Mesendoderm (in vitro differentiated cells): ENCODE measurements around the gene PPP1R9A.

Experiments
- DNase-seq: peaks from one replicate; pipeline ENCODE4 v3.0.0; 2013
- H2AK5ac ChIP-seq: 2 replicates; pipeline ENCODE4 v1.6.1; 2013; ENCODE audit warnings: low read length, inconsistent platforms
- H2BK120ac ChIP-seq: 2 replicates; pipeline ENCODE4 v1.6.1; 2013; ENCODE audit warnings: low read depth, mild to moderate bottlenecking, low read length, moderate library complexity, mixed read lengths
- H2BK15ac ChIP-seq: replicated peaks from 2 replicates; pipeline ENCODE4 v1.6.1; 2013; ENCODE audit warnings: low read depth, mild to moderate bottlenecking, moderate library complexity
- H2BK5ac ChIP-seq: 2 replicates; pipeline ENCODE4 v1.6.1; 2013; ENCODE audit warnings: low read length, inconsistent platforms
- H3K18ac ChIP-seq: 2 replicates; pipeline ENCODE4 v1.6.1; 2013; ENCODE audit warnings: mild to moderate bottlenecking, low read length, mixed read lengths
- H3K23ac ChIP-seq: one replicate; pipeline ENCODE4 v1.6.1; 2013; ENCODE audit warnings: low read length
- H3K27ac ChIP-seq: 2 replicates; pipeline ENCODE4 v1.5.1; 2013; ENCODE audit warnings: low read depth, mild to moderate bottlenecking, inconsistent platforms, low read length, moderate library complexity
- H3K27me3 ChIP-seq: 2 replicates; pipeline ENCODE4 v1.6.1; 2013; ENCODE audit warnings: low read length, control low read depth, mild to moderate bottlenecking, inconsistent platforms; ENCODE audit not compliant: insufficient read depth, poor library complexity
- H3K36me3 ChIP-seq: 2 replicates; pipeline ENCODE4 v1.6.1; 2013; ENCODE audit warnings: low read length, inconsistent platforms; ENCODE audit not compliant: control insufficient read depth, insufficient read depth
- H3K4ac ChIP-seq: one replicate; pipeline ENCODE4 v1.6.1; 2013; ENCODE audit warnings: low read depth, mild to moderate bottlenecking, low read length, moderate library complexity
- H3K4me1 ChIP-seq: 2 replicates; pipeline ENCODE4 v1.6.1; 2013; ENCODE audit warnings: low read depth, low read length, inconsistent platforms; ENCODE audit not compliant: control insufficient read depth
- H3K4me2 ChIP-seq: 2 replicates; pipeline ENCODE4 v1.6.1; 2013; ENCODE audit warnings: low read length
- H3K4me3 ChIP-seq: 2 replicates; pipeline ENCODE4 v1.5.1; 2013; ENCODE audit warnings: mild to moderate bottlenecking, low read length
- H3K56ac ChIP-seq: one replicate; pipeline ENCODE4 v1.6.1; 2013; ENCODE audit warnings: low read length
- H3K79me1 ChIP-seq: 2 replicates; pipeline ENCODE4 v1.6.1; 2013; ENCODE audit warnings: low read length, inconsistent platforms
- H3K79me2 ChIP-seq: 2 replicates; pipeline ENCODE4 v1.6.1; 2013; ENCODE audit warnings: mild to moderate bottlenecking, low read length; ENCODE audit not compliant: control insufficient read depth, insufficient read depth
- H3K9ac ChIP-seq: 2 replicates; pipeline ENCODE4 v1.6.1; 2013; ENCODE audit warnings: low read length, inconsistent platforms
- H4K5ac ChIP-seq: one replicate; pipeline ENCODE4 v1.6.1; 2013; ENCODE audit warnings: low read length
- H4K8ac ChIP-seq: one replicate; pipeline ENCODE4 v1.6.1; 2013; ENCODE audit warnings: low read depth, mild to moderate bottlenecking, control low read depth, low read length, moderate library complexity
- WGBS: extraction: QIAGEN DNeasy Blood & Tissue Kit; methylation state at CpG from one replicate; pipeline ENCODE4 v1.1.7; 2013; ENCODE audit warnings: low lambda C conversion rate, missing lambda C conversion rate; ENCODE audit not compliant: insufficient coverage; ENCODE audit errors: extremely low coverage; 5-methylcytosine and 5-hydroxymethylcytosine counted together

Gene PPP1R9A

GRCh38 chr7:95297041-95297440 is 389.6 kb downstream of the PPP1R9A start:
- H2BK120ac ChIP-seq = no peak overlapping the region
- H3K9ac ChIP-seq = no peak overlapping the region
- no peak overlapping the region for H3K23ac ChIP-seq
- no peak overlapping the region for H4K8ac ChIP-seq
- H2BK5ac ChIP-seq = no peak overlapping the region
- H3K27me3 ChIP-seq = no peaks in the 10 kb centered on the region
- no peak for DNase-seq
- no peaks in the 10 kb centered on the region for H3K79me1 ChIP-seq
- H4K5ac ChIP-seq = no peak overlapping the region
- no peak overlapping the region for H3K56ac ChIP-seq
- no peak overlapping the region for H3K4ac ChIP-seq
- no peaks in the 10 kb centered on the region for H3K36me3 ChIP-seq
- no peak overlapping the region for H3K4me2 ChIP-seq
- no peak overlapping the region for H3K4me3 ChIP-seq
- no peak overlapping the region for H2AK5ac ChIP-seq
- no peak overlapping the region for H3K18ac ChIP-seq
- H3K27ac ChIP-seq = no peak overlapping the region
- no peaks in the 10 kb centered on the region for H3K4me1 ChIP-seq
- no peaks in the 10 kb centered on the region for H3K79me2 ChIP-seq
- H2BK15ac ChIP-seq = no peak overlapping the region
- WGBS = no CpG with 5 or more reads among the region's 1 CpG

- Histone ChIP-seq H3K36me3 (no peaks in the 10 kb centered on the region), H2BK5ac (no peak overlapping the region), H3K27me3 (no peaks in the 10 kb centered on the region), H3K79me1 (no peaks in the 10 kb centered on the region), H3K4ac (no peak overlapping the region), H3K79me2 (no peaks in the 10 kb centered on the region), H3K27ac (no peak overlapping the region), H3K56ac (no peak overlapping the region), H3K9ac (no peak overlapping the region), H2AK5ac (no peak overlapping the region), H3K4me1 (no peaks in the 10 kb centered on the region), H3K4me3 (no peak overlapping the region), H4K5ac (no peak overlapping the region), H3K4me2 (no peak overlapping the region), H3K18ac (no peak overlapping the region), H2BK15ac (no peak overlapping the region), H2BK120ac (no peak overlapping the region), H3K23ac (no peak overlapping the region), H4K8ac (no peak overlapping the region)
- WGBS = no CpG with 5 or more reads among the region's 3 CpGs
- DNase-seq = no peak
Observed at GRCh38 chr7:95298091-95298490, 390.7 kb downstream of the PPP1R9A start.

- Histone ChIP-seq H2BK120ac (no peak overlapping the region), H2BK5ac (no peak overlapping the region), H2BK15ac (no peak overlapping the region), H3K56ac (no peak overlapping the region), H3K18ac (no peak overlapping the region), H3K4ac (no peak overlapping the region), H2AK5ac (no peak overlapping the region), H3K27me3 (no peaks in the 10 kb centered on the region), H3K4me1 (no peaks in the 10 kb centered on the region), H4K5ac (no peak overlapping the region), H3K79me1 (no peaks in the 10 kb centered on the region), H4K8ac (no peak overlapping the region), H3K4me2 (no peak overlapping the region), H3K9ac (no peak overlapping the region), H3K4me3 (no peak overlapping the region), H3K79me2 (no peaks in the 10 kb centered on the region), H3K27ac (no peak overlapping the region), H3K23ac (no peak overlapping the region), H3K36me3 (no peaks in the 10 kb centered on the region)
- no peak for DNase-seq
- WGBS = no CpG with 5 or more reads among the region's 9 CpGs
Observed at GRCh38 chr7:95303013-95303905, 395.9 kb downstream of the PPP1R9A start.

GRCh38 chr7:95304990-95305389 is 397.6 kb downstream of the PPP1R9A start:
- no peak overlapping the region for H3K56ac ChIP-seq
- H2BK5ac ChIP-seq = no peak overlapping the region
- H3K9ac ChIP-seq = no peak overlapping the region
- H2AK5ac ChIP-seq = no peak overlapping the region
- no peak overlapping the region for H2BK120ac ChIP-seq
- no peak overlapping the region for H4K8ac ChIP-seq
- H3K4me3 ChIP-seq = no peak overlapping the region
- H3K36me3 ChIP-seq = no peaks in the 10 kb centered on the region
- H3K18ac ChIP-seq = no peak overlapping the region
- WGBS = no CpG with 5 or more reads among the region's 7 CpGs
- peak; percentile 11 for DNase-seq
- no peak overlapping the region for H3K4me2 ChIP-seq
- no peak overlapping the region for H4K5ac ChIP-seq
- H3K79me2 ChIP-seq = no peaks in the 10 kb centered on the region
- H3K79me1 ChIP-seq = no peaks in the 10 kb centered on the region
- H3K27me3 ChIP-seq = no peaks in the 10 kb centered on the region
- no peak overlapping the region for H3K27ac ChIP-seq
- no peaks in the 10 kb centered on the region for H3K4me1 ChIP-seq
- no peak overlapping the region for H3K4ac ChIP-seq
- no peak overlapping the region for H2BK15ac ChIP-seq
- H3K23ac ChIP-seq = no peak overlapping the region

DNA sequence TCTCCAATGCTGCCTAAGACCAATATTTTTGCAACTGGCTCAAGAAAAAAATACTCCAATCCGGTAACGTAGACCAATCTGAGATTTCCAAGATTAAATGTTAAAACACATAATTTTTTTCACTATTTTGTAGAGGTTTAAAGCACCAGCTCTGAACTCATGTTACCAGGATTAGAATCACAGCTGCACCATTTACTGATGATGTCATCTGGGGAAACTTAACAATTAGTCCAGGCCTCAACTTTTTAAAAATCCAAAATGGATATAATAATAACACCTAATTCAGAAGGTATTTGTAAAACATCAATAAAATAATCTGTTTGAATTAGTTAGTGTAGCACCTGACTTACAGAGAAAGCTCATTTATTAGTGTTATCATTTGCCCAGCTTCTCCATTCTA is 402.6 kb downstream of the PPP1R9A start:
- H3K4me1 ChIP-seq = no peaks in the 10 kb centered on the region

DNA sequence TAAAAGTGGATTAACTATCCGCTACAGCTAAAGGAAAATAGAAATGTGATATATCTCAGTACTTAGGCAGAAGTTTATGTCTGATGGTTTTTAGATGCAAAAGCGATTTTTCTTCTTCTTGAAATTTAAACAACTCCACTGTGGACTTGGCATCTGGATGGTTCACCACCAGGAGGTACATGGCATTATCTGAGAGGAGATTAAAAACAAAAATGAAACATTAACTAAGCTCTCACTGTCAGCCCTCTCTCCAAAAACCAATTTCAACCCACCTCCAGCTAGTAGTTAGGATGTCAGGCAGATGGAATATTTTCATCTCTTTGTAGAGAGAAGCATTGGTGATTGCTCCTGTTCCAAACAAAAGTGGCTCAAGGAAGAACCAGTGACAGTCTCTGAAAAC is 404.0 kb downstream of the PPP1R9A start:
- Histone ChIP-seq H3K18ac (no peak overlapping the region), H3K27ac (no peak overlapping the region), H2BK5ac (no peak overlapping the region), H3K79me2 (no peaks in the 10 kb centered on the region), H3K27me3 (no peaks in the 10 kb centered on the region), H3K23ac (no peak overlapping the region), H3K4me2 (no peak overlapping the region), H3K4ac (no peak overlapping the region), H2AK5ac (no peak overlapping the region), H3K79me1 (no peaks in the 10 kb centered on the region), H2BK15ac (no peak overlapping the region), H3K4me3 (no peak overlapping the region), H4K8ac (no peak overlapping the region), H4K5ac (no peak overlapping the region), H3K36me3 (no peaks in the 10 kb centered on the region), H3K56ac (no peak overlapping the region), H2BK120ac (no peak overlapping the region), H3K4me1 (no peaks in the 10 kb centered on the region), H3K9ac (no peak overlapping the region)
- no peak for DNase-seq
- no CpG with 5 or more reads among the region's 2 CpGs for WGBS

More for the DNA sequence above, 402.6 kb downstream of the PPP1R9A start:
- no peak for DNase-seq
- no peak overlapping the region for H3K4ac ChIP-seq
- H2BK120ac ChIP-seq = no peak overlapping the region
- H3K56ac ChIP-seq = no peak overlapping the region
- no CpG with 5 or more reads among the region's 2 CpGs for WGBS
- no peaks in the 10 kb centered on the region for H3K79me2 ChIP-seq
- H4K5ac ChIP-seq = no peak overlapping the region
- H2AK5ac ChIP-seq = no peak overlapping the region
- H3K9ac ChIP-seq = no peak overlapping the region
- no peaks in the 10 kb centered on the region for H3K27me3 ChIP-seq
- no peak overlapping the region for H2BK5ac ChIP-seq
- no peaks in the 10 kb centered on the region for H3K36me3 ChIP-seq
- no peak overlapping the region for H3K4me3 ChIP-seq
- no peak overlapping the region for H3K27ac ChIP-seq
- no peak overlapping the region for H3K18ac ChIP-seq
- H3K79me1 ChIP-seq = no peaks in the 10 kb centered on the region
- H3K23ac ChIP-seq = no peak overlapping the region
- H2BK15ac ChIP-seq = no peak overlapping the region
- H4K8ac ChIP-seq = no peak overlapping the region
- no peak overlapping the region for H3K4me2 ChIP-seq
